ENCODE results near the gene FGFR2. TPM values are rescaled to one million over a fixed set of nuclear protein-coding genes. Genes with fewer than 3 reads are reported as not detected.

Gene FGFR2
- polyA plus RNA-seq, 1 of the 3 experiments (the other 2 are of a cell fraction) = 0.02 TPM

DNA sequence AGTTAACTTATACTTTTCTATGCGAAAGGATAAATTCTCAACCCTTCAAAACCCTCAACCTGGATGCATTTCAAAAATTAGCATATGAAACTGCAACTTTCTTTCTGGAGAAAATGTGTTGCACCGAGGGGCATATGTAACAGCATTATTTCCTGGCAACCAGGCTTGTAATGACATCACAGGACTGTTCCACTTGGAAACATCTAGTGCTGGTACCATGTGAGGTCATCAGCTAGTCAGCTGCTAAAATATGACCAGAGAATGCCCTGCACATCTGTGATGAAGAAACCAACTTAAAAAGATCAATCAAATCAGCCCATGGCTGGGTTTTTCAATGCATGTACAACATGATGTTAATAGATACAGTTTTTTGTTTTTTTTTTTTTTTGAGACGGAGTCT, 40.0 kb downstream of the FGFR2 start (continued):
- no peak for TF ChIP-seq ZBTB33 (IDR thresholded peaks at IDR 0.05; ENCODE audit: borderline replicate concordance, low read depth)
- no peak for TF ChIP-seq FOSL2 (IDR thresholded peaks at IDR 0.05; ENCODE audit: borderline replicate concordance, low read depth)
- no peak for TF ChIP-seq TEAD4 (IDR thresholded peaks at IDR 0.05; ENCODE audit: borderline replicate concordance, insufficient read depth)
- no peak for TF ChIP-seq POLR2AphosphoS5 (IDR thresholded peaks at IDR 0.05; ENCODE audit: low read depth, low read length)
- no peak for TF ChIP-seq EZH2phosphoT487 (IDR thresholded peaks at IDR 0.05; ENCODE audit: borderline replicate concordance, low read depth)

DNA sequence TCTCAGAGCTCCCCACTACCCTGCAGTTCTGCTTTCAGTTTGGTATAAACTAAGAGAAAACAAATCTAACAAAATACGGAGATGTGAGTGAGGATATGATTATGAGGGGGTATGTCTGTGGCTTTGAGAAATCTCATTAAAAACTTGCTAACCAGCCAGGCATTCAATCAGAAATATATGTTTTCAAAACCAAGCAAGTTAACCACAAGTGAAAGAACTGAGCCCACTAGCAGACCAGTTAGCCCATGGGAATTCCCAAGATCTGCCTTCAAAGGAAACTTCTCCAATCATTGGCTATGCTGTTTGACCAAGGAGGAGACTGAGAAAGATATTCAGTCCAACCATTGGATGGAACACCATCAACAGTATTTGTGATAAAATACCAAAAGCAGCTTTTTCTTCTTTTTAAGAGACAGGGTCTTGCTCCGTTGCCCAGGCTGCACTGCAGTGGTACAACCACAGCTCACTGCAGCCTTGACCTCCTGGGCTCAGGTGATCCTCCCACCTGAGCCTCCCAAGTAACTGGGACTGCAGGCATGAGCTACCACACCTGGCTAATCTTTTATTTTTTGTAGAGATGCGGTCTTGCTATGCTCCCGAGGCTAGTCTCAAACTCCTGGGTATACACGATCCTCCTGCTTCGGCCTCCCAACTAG, 41.2 kb downstream of the FGFR2 start:
- Histone ChIP-seq H3K79me2 (ENCODE audit: insufficient read depth) (no peaks in the 10 kb centered on the region), H3K4me2 (no peak overlapping the region), H3K9me3 (no peaks in the 10 kb centered on the region), H3K36me3 (replicated peaks in 1 of 2; ENCODE audit: control insufficient read depth in 1 of 2, insufficient read depth in 2 of 2, low read length in 1 of 2) (no peaks in the 10 kb centered on the region), H3K27me3 (ENCODE audit: insufficient read depth) (no peaks in the 10 kb centered on the region), H2AFZ (ENCODE audit: low read depth) (no peak overlapping the region), H4K20me1 (ENCODE audit: insufficient read depth) (no peaks in the 10 kb centered on the region), H3K9me2 (no peaks in the 10 kb centered on the region), H3K4me3 (ENCODE audit: low read depth in 2 of 2, low read length in 1 of 2) (no peak overlapping the region), H3K9ac (no peak overlapping the region), H3K4me1 (ENCODE audit: control insufficient read depth in 1 of 2, insufficient read depth in 2 of 2, low read depth in 1 of 2, low read length in 1 of 2) (peaks cover 0 to 11% of the 10 kb centered on the region in 2 experiments; a peak in 1 of 4 replicates), H3K27ac (ENCODE audit: low read depth in 2 of 2, low read length in 1 of 2) (no peak overlapping the region), H3F3A (replicated peaks; ENCODE audit: insufficient read depth) (no peaks in the 10 kb centered on the region)
- no peak for DNase-seq
- TF ChIP-seq USF1 (IDR thresholded peaks at IDR 0.05; ENCODE audit: borderline replicate concordance, low read depth) = no peak
- TF ChIP-seq EP300 (IDR thresholded peaks at IDR 0.05; ENCODE audit: borderline replicate concordance in 1 of 2, low read depth in 1 of 2, low read length in 1 of 2) = no peak
- no peak for TF ChIP-seq JUND (IDR thresholded peaks at IDR 0.05)
- TF ChIP-seq FOSL2 (IDR thresholded peaks at IDR 0.05; ENCODE audit: borderline replicate concordance, low read depth) = no peak
- TF ChIP-seq FOXJ3 (CRISPR knock-in tag; IDR thresholded peaks at IDR 0.05) = no peak
- TF ChIP-seq GATA2 (CRISPR knock-in tag; IDR thresholded peaks at IDR 0.05) = no peak
- no peak for TF ChIP-seq PBX3 (IDR thresholded peaks at IDR 0.05)
- TF ChIP-seq TCF12 (IDR thresholded peaks at IDR 0.05) = no peak
- TF ChIP-seq, protein P1, sequence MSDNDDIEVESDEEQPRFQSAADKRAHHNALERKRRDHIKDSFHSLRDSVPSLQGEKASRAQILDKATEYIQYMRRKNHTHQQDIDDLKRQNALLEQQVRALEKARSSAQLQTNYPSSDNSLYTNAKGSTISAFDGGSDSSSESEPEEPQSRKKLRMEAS (IDR thresholded peaks at IDR 0.05; ENCODE audit: low read depth) = no peak
- no peak for TF ChIP-seq TEAD4 (IDR thresholded peaks at IDR 0.05; ENCODE audit: borderline replicate concordance, insufficient read depth)
- TF ChIP-seq ELF1 (IDR thresholded peaks at IDR 0.05) = no peak
- TF ChIP-seq RCOR1 (IDR thresholded peaks at IDR 0.05; ENCODE audit: low read length) = no peak
- TF ChIP-seq POLR2AphosphoS5 (IDR thresholded peaks at IDR 0.05; ENCODE audit: low read depth, low read length) = no peak
- no peak for TF ChIP-seq NFIC (IDR thresholded peaks at IDR 0.05; ENCODE audit: borderline replicate concordance)
- TF ChIP-seq, protein P2, sequence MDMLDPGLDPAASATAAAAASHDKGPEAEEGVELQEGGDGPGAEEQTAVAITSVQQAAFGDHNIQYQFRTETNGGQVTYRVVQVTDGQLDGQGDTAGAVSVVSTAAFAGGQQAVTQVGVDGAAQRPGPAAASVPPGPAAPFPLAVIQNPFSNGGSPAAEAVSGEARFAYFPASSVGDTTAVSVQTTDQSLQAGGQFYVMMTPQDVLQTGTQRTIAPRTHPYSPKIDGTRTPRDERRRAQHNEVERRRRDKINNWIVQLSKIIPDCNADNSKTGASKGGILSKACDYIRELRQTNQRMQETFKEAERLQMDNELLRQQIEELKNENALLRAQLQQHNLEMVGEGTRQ (IDR thresholded peaks at IDR 0.05; ENCODE audit: borderline replicate concordance, low read depth, low read length) = no peak
- TF ChIP-seq ZBTB33 (IDR thresholded peaks at IDR 0.05; ENCODE audit: borderline replicate concordance, low read depth) = no peak
- ChIA-PET CTCF (interaction anchor here (1.1 kb wide), 1 partner anchor 38 kb away, joined by 3 read pairs; no protein-coding TSS in a partner anchor), POLR2A (no interaction called here)
- 71% methylated on average over 6 of the region's 6 CpGs for WGBS (ENCODE audit: low lambda C conversion rate)

Measured in SK-N-SH (cell line).